Type B pancreatic cell (in vitro differentiated cells): Measurements from ENCODE around the gene ZNF430. TPM values are rescaled to one million over a fixed set of nuclear protein-coding genes. Genes with fewer than 3 reads are reported as not detected.

ENCODE experiments used
- DNase-seq: peaks from one replicate; pipeline ENCODE4 v3.0.0; 2021; ENCODE audit warnings: mixed read lengths; ENCODE audit not compliant: unreplicated experiment; ENCODE audit errors: extremely low spot score
- H3K27ac Mint-ChIP-seq: 2 replicates; pipeline ENCODE4 v1.8.0; 2021; ENCODE audit warnings: mild to moderate bottlenecking, mixed read lengths
- H3K27me3 Mint-ChIP-seq: 2 replicates; pipeline ENCODE4 v1.8.0; 2021; ENCODE audit warnings: mixed read lengths
- H3K36me3 Mint-ChIP-seq: 2 replicates; pipeline ENCODE4 v1.8.0; 2021; ENCODE audit warnings: mixed read lengths
- H3K4me1 Mint-ChIP-seq: one replicate; pipeline ENCODE4 v1.8.0; 2021; ENCODE audit warnings: mixed read lengths; ENCODE audit not compliant: unreplicated experiment
- H3K4me3 Mint-ChIP-seq: 2 replicates; pipeline ENCODE4 v1.8.0; 2021; ENCODE audit warnings: mild to moderate bottlenecking, mixed read lengths
- H3K9me3 Mint-ChIP-seq: 2 replicates; pipeline ENCODE4 v1.8.0; 2021; ENCODE audit warnings: mixed read lengths
- total RNA-seq: library from RNA; stranded (reverse); gene quantifications from 2 replicates; pipeline ENCODE4 v1.2.1, GENCODE V29; 2021; ENCODE audit warnings: low replicate concordance
- TF ChIP-seq, protein P1 (sequence below): fragments of 200-600 bp; sonication (generic); conservative IDR thresholded peaks from 2 replicates; pipeline ENCODE4 v1.5.0; 2021; ENCODE audit warnings: antibody characterized with exemption, mild to moderate bottlenecking

ZNF430 gene
- total RNA-seq, 1 donor from 2014 or later = 13.4 TPM

DNA sequence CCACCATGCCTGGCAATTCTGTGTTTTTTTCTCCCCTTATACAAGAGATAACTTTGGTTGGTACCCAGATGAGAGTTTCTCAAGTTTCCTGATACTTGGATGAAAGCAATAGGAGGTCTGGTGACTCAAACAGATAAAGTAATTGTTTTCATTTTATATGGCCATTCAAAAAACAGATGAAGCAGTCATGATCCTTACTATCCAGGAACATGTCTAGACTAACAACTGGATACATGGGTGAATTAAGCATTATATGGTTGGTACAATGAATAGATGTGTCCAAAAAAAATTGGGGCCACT is 8.5 kb downstream of the ZNF430 start:
- Mint-ChIP-seq H3K27ac (no peak overlapping the region), H3K4me3 (no peak overlapping the region), H3K36me3 (peaks cover 51% of the 10 kb centered on the region), H3K27me3 (no peaks in the 10 kb centered on the region), H3K9me3 (no peaks in the 10 kb centered on the region), H3K4me1 (peaks cover 3% of the 10 kb centered on the region)
- DNase-seq = no peak
- TF ChIP-seq, protein P1, sequence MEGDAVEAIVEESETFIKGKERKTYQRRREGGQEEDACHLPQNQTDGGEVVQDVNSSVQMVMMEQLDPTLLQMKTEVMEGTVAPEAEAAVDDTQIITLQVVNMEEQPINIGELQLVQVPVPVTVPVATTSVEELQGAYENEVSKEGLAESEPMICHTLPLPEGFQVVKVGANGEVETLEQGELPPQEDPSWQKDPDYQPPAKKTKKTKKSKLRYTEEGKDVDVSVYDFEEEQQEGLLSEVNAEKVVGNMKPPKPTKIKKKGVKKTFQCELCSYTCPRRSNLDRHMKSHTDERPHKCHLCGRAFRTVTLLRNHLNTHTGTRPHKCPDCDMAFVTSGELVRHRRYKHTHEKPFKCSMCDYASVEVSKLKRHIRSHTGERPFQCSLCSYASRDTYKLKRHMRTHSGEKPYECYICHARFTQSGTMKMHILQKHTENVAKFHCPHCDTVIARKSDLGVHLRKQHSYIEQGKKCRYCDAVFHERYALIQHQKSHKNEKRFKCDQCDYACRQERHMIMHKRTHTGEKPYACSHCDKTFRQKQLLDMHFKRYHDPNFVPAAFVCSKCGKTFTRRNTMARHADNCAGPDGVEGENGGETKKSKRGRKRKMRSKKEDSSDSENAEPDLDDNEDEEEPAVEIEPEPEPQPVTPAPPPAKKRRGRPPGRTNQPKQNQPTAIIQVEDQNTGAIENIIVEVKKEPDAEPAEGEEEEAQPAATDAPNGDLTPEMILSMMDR = no peak

DNA sequence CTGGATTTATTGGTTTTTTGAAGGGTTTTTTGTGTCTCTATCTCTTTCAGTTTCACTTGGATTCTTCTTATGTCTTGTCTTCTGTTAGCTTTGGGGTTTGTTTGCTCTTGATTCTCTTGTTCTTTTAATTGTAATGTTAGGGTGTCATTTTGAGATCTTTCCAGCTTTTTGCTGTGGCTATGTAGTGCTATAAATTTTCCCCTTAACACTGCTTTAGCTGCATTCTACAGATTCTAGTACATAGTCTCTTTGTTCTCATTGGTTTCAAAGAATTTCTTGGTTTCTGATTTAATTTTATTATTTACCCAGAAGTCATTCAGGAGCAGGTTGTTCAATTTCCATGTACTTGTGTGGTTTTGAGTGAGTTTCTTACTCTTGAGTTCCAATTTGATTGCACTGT is 24.6 kb downstream of the ZNF430 start:
- H3K4me1 Mint-ChIP-seq = no peaks in the 10 kb centered on the region
- H3K9me3 Mint-ChIP-seq = peaks cover 32% of the 10 kb centered on the region
- H3K27me3 Mint-ChIP-seq = no peaks in the 10 kb centered on the region
- DNase-seq = no peak
- TF ChIP-seq, protein P1 = no peak
- no peak overlapping the region for H3K27ac Mint-ChIP-seq
- no peak overlapping the region for H3K4me3 Mint-ChIP-seq
- peaks cover 63% of the 10 kb centered on the region for H3K36me3 Mint-ChIP-seq

DNA sequence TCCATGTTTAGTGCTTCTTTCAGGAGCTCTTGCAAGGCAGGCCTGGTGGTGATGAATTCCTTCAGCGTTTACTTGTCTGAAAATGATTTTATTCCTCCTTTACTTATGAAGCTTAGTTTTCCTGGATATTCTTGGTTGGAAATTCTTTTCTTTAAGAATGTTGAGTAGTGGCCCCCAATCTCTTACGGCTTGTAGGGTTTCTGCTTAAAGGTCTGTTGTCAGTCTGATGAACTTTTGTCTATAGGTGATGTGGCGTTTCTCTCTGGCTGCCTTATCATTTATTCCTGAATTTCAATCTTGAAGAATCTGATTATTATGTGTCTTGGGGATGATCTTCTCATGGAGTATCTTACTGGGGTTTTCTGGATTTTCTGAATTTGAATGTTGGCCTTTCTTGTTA is 26.0 kb downstream of the ZNF430 start:
- peaks cover 57% of the 10 kb centered on the region for H3K36me3 Mint-ChIP-seq
- no peak overlapping the region for H3K27ac Mint-ChIP-seq
- H3K9me3 Mint-ChIP-seq = peaks cover 32% of the 10 kb centered on the region

DNA sequence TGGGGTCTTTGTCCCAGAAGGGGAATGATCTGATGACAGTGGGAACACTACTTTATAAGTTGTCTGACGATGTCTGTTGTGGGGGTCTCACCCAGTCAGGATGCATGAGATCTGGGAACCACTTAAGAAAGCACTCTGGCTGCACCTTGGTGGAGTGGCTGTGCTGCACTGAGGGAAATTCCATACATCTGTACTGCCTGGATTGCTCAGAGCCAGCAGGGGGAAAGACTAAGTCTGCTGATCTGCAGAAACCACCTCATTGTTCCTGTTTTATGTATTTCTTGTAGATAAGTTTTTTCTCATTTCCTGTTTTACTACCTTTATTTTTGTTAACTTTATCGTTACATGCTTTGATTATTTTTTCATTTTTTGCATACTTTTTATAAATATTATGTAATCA is 27.3 kb downstream of the ZNF430 start:
- no peak overlapping the region for H3K27ac Mint-ChIP-seq
- TF ChIP-seq, protein P1 = no peak
- H3K4me3 Mint-ChIP-seq = no peak overlapping the region
- H3K27me3 Mint-ChIP-seq = no peaks in the 10 kb centered on the region
- no peak for DNase-seq
- peaks cover 32% of the 10 kb centered on the region for H3K9me3 Mint-ChIP-seq
- H3K4me1 Mint-ChIP-seq = no peaks in the 10 kb centered on the region
- H3K36me3 Mint-ChIP-seq = peaks cover 64% of the 10 kb centered on the region

More for the DNA sequence above, 26.0 kb downstream of the ZNF430 start:
- H3K4me1 Mint-ChIP-seq = no peaks in the 10 kb centered on the region
- no peak for DNase-seq
- no peak overlapping the region for H3K4me3 Mint-ChIP-seq
- no peaks in the 10 kb centered on the region for H3K27me3 Mint-ChIP-seq
- TF ChIP-seq, protein P1 = no peak

DNA sequence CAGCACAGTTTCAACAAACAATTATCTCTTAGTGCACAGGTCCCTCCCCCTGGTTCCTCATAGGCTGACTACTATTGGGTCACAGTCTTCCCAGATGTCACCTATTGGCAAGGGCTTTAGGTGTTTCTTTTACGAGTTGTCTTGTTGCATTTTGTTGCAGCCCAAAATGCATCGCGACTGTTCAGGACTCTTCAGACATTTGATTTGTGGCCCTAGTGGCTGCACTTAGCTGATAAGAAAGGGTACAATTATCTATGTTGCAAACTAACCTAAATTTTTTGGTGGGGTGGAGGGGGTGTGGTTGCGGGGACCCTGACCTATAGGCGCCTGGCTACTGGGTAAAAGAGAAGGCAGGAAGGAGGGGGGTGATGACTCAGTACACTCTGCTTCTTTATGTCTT is 32.4 kb downstream of the ZNF430 start:
- Mint-ChIP-seq H3K27me3 (no peaks in the 10 kb centered on the region), H3K36me3 (peaks cover 45% of the 10 kb centered on the region), H3K4me1 (no peaks in the 10 kb centered on the region), H3K4me3 (no peak overlapping the region), H3K9me3 (peaks cover 14% of the 10 kb centered on the region), H3K27ac (no peak overlapping the region)
- TF ChIP-seq, protein P1 = no peak
- no peak for DNase-seq

DNA sequence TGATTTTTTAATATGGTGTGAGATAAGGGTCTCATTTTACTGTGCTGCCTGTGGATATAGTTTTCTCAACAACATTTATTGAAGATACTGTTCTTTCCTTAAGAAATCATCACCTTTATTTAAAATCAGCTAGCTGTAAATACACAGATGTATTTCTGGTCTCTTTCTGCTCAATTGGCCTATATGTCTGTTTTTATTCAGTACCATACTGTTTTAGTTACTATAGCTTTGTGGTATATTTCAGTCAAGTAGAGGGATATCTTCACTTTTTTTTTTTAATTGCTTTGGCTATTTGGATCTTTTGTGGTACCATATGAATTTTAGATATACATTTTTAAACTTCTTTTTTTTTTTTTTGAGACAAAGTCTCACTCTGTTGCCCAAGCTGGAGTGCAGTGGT is 44.9 kb downstream of the ZNF430 start:
- Mint-ChIP-seq H3K9me3 (no peaks in the 10 kb centered on the region), H3K4me3 (no peak overlapping the region), H3K4me1 (no peaks in the 10 kb centered on the region), H3K36me3 (peaks cover 19% of the 10 kb centered on the region), H3K27ac (no peak overlapping the region), H3K27me3 (no peaks in the 10 kb centered on the region)
- TF ChIP-seq, protein P1 = no peak
- no peak for DNase-seq
